Ovary (tissue), 3 donors: Measurements from ENCODE around the gene GSTP1.

ENCODE experiments used
- EP300 ChIP-seq: sonication (generic); formaldehyde crosslinking; IDR thresholded peaks from one replicate; pipeline ENCODE4 v1.6.1; 2017; ENCODE audit warnings: antibody characterized with exemption
- POLR2A ChIP-seq: fragments of 450-650 bp; IDR thresholded peaks from one replicate; pipeline ENCODE4 v1.6.1; 2017; ENCODE audit warnings: antibody characterized with exemption, mild to moderate bottlenecking, moderate library complexity
- TF ChIP-seq, protein P1 (sequence below), 3 donors: fragments of 450-650 bp in 2 of 3; fragments of 200-600 bp in 1 of 3; IDR thresholded peaks; one replicate each; pipeline versions ENCODE4 v1.5.1 to v1.8.0; 2016 to 2022; ENCODE audit warnings: antibody characterized with exemption in 3 of 3, mild to moderate bottlenecking in 1 of 3
- donor health status: DM: no; HTN: no; CAD: no.

DNA sequence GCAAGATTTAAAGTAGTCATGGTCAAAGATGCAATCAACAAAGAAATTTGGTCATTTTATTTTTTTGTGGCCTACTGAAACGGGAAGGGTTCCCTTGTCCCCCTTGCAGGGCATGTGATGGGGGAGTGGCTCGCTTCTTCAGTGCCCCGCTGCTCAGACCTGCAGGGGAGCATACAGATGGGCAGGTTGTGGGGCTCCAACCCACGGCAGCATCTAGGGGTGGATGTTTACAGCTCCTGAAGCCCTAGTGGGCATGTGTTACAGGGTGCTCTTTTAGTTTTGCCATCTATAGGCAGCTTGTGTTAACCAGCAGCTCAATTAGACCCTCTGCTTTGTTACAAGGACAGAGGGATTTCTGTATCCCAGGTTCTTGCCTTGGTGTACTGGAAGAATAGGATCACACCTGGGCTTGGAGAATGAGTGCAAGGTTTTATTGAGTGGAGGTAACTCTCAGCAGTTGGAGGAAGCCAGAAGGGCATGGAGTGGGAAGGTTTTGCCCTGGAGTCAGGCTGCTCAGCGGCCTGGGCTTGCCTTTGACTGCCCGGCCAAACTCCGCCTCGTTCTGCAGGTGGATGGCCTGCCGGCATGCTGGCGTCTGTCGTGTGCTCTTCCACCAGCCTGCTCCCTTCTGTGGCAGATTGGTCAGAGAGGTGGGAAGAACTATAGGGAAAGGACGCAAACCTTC, 9.4 kb downstream of the GSTP1 start:
- TF ChIP-seq, protein P1, sequence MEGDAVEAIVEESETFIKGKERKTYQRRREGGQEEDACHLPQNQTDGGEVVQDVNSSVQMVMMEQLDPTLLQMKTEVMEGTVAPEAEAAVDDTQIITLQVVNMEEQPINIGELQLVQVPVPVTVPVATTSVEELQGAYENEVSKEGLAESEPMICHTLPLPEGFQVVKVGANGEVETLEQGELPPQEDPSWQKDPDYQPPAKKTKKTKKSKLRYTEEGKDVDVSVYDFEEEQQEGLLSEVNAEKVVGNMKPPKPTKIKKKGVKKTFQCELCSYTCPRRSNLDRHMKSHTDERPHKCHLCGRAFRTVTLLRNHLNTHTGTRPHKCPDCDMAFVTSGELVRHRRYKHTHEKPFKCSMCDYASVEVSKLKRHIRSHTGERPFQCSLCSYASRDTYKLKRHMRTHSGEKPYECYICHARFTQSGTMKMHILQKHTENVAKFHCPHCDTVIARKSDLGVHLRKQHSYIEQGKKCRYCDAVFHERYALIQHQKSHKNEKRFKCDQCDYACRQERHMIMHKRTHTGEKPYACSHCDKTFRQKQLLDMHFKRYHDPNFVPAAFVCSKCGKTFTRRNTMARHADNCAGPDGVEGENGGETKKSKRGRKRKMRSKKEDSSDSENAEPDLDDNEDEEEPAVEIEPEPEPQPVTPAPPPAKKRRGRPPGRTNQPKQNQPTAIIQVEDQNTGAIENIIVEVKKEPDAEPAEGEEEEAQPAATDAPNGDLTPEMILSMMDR (IDR thresholded peaks at IDR 0.05), result no peak
- TF ChIP-seq POLR2A (no peak), EP300 (no peak)
